Memory B cell (primary cell): ENCODE results near the gene CCT8.

ENCODE experiments used
- ATAC-seq: fragments of 150-1000 bp; cut with Tn5 transposase; 2 replicates; pipeline ENCODE4 v1.10.0; 2021; ENCODE audit warnings: low read depth, mild to moderate bottlenecking, moderate library complexity
- DNase-seq, 2 donors: peaks; one replicate each; pipeline ENCODE4 v3.0.0; 2022; ENCODE audit warnings: low spot score in 2 of 2
- H3K27ac Mint-ChIP-seq: one replicate; pipeline ENCODE4 v1.8.0; 2022; ENCODE audit warnings: mild to moderate bottlenecking, moderate library complexity, mixed read lengths
- H3K27me3 Mint-ChIP-seq: one replicate; pipeline ENCODE4 v1.8.0; 2022; ENCODE audit warnings: mixed read lengths
- H3K36me3 Mint-ChIP-seq: one replicate; pipeline ENCODE4 v1.8.0; 2022; ENCODE audit warnings: mild to moderate bottlenecking, mixed read lengths
- H3K4me1 Mint-ChIP-seq: one replicate; pipeline ENCODE4 v1.8.0; 2022; ENCODE audit warnings: mixed read lengths
- H3K4me3 Mint-ChIP-seq: one replicate; pipeline ENCODE4 v1.8.0; 2022; ENCODE audit warnings: mild to moderate bottlenecking, moderate library complexity, mixed read lengths
- H3K9me3 Mint-ChIP-seq: one replicate; pipeline ENCODE4 v1.8.0; 2022; ENCODE audit warnings: mixed read lengths

CCT8 gene, protein sequence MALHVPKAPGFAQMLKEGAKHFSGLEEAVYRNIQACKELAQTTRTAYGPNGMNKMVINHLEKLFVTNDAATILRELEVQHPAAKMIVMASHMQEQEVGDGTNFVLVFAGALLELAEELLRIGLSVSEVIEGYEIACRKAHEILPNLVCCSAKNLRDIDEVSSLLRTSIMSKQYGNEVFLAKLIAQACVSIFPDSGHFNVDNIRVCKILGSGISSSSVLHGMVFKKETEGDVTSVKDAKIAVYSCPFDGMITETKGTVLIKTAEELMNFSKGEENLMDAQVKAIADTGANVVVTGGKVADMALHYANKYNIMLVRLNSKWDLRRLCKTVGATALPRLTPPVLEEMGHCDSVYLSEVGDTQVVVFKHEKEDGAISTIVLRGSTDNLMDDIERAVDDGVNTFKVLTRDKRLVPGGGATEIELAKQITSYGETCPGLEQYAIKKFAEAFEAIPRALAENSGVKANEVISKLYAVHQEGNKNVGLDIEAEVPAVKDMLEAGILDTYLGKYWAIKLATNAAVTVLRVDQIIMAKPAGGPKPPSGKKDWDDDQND

DNA sequence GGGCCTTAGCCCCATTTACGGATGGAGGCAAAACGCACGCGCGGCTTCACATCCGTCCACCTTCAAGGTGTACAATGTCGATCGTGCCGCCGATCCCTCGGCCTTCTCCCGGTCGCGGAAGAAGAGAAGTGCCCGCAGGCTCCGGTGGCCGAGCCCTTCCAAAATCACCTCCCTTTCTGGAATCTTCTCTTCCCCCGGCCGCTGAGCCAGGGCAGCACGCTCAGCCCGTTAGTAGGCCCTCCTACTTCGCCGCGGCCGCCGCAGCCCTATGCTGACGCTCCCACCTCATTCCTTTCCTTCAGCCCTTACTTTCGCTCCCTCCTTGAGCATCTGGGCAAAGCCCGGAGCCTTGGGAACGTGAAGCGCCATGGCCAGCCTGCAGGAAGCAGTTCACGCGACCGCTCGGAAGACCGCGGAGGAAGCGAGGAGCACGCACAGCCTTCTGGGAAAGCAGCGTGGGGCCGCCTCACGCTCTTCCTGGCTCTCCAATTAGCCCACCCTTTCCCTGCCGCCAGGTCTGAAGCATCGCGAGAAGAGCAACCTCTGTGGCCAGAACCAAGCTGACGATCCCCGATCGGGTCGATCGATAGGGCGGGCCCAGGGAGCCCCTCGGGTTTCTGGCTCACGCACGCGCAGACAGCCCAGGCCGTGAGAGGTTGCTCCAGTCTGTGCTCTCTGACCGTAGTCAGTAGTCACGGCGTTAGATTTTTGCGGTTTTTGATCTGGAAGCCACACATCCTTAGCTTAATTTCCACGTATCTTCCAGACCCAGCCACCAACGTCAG, at the start of gene CCT8:
Gene CCT8, minus strand, starts transcription at position 427 of the 785 bp plus-strand sequence. Its CDS starts 58 bp downstream, at position 369.
- peaks cover 2% of the 10 kb centered on the region for H3K36me3 Mint-ChIP-seq
- peak within 1 kb of the TSS; percentile 99 for H3K4me3 Mint-ChIP-seq
- no peaks in the 10 kb centered on the region for H3K27me3 Mint-ChIP-seq
- H3K9me3 Mint-ChIP-seq = no peaks in the 10 kb centered on the region
- ATAC-seq (peak; percentile 88), DNase-seq (peak; percentile 93 to 97)
- peaks cover 21% of the 10 kb centered on the region for H3K4me1 Mint-ChIP-seq
- H3K27ac Mint-ChIP-seq = peak within 1 kb of the TSS; percentile 98

DNA sequence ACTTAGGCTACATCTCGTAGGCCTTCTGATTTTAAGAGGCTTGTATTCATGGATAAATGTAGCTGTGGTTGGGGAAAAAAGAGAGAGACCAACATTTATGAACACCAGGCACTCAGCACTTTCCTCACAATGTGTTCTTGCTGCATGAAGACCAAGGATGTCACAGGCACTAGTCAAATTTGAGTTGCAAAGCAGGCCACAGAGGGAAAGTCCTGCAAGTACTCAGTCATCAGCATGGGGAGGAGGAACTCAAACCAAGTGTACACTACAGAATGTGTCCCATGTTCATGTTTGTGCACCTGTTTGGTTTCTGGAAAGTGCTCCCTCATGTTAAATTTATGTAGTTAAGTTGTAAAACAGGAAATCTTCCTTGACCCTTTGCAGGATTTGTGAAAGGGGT, 48.3 kb upstream of the CCT8 start:
- Mint-ChIP-seq H3K27ac (peak overlapping the region; percentile 98), H3K4me3 (peak overlapping the region; percentile 89), H3K4me1 (peaks cover 55% of the 10 kb centered on the region), H3K27me3 (no peaks in the 10 kb centered on the region), H3K9me3 (no peaks in the 10 kb centered on the region), H3K36me3 (peaks cover 3% of the 10 kb centered on the region)
- ATAC-seq (peak; percentile 89), DNase-seq (peak; percentile 29 to 64)

DNA sequence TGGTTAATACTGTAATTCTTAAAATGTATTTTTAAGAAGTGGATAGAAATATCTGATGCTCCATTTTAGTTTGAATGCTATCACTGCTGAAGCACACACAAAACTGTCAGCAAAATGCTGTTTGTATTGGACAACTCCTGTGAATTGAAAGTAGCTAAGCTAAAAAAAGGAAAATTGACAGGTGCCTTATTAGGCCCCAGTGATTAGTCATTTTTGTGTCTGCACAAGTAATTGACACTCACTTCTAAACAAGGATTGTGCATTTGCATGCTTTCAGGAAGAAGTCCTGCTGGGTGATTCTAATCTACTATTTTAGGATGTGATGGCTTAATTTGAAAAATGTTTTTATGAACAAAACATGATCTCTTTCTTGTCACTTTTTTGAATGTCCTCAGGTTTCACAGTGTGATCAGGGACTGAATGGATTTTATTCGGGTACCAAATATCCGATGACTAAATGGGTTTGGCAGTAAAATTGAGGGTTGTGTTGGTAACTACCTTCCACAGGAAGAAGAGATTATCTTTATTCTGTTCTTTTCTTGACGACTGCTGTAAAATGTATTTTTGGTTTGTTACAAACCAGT, 44.0 kb upstream of the CCT8 start:
- DNase-seq = no peak
- peak overlapping the region; percentile 47 for H3K27ac Mint-ChIP-seq
- ATAC-seq = no peak
- peak overlapping the region; percentile 41 for H3K4me3 Mint-ChIP-seq
- H3K4me1 Mint-ChIP-seq = peaks cover 38% of the 10 kb centered on the region
- H3K27me3 Mint-ChIP-seq = no peaks in the 10 kb centered on the region
- H3K36me3 Mint-ChIP-seq = peaks cover 3% of the 10 kb centered on the region
- no peaks in the 10 kb centered on the region for H3K9me3 Mint-ChIP-seq

DNA sequence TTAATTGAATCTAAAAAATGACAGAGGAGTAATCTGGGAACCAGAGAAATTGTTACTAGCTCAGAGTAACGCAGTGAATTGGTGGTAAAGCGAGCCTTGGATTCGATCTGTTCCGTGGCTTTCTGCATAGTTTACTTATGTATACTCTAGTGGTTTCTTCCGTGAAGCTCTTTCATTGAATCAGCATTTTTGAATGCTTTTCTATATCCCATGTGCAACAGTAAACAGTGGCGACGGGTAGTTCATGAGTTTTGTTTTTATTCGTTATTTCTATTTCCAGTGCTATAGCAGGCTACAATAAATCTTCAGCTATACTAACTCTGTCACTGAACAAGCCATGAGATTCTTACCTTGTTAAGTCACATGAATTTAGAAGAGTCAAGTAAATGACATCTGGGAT, 42.5 kb upstream of the CCT8 start:
- Mint-ChIP-seq H3K27ac (no peak overlapping the region), H3K27me3 (no peaks in the 10 kb centered on the region), H3K9me3 (no peaks in the 10 kb centered on the region), H3K36me3 (peaks cover 4% of the 10 kb centered on the region), H3K4me3 (no peak overlapping the region), H3K4me1 (peaks cover 25% of the 10 kb centered on the region)
- ATAC-seq (no peak), DNase-seq (no peak)

DNA sequence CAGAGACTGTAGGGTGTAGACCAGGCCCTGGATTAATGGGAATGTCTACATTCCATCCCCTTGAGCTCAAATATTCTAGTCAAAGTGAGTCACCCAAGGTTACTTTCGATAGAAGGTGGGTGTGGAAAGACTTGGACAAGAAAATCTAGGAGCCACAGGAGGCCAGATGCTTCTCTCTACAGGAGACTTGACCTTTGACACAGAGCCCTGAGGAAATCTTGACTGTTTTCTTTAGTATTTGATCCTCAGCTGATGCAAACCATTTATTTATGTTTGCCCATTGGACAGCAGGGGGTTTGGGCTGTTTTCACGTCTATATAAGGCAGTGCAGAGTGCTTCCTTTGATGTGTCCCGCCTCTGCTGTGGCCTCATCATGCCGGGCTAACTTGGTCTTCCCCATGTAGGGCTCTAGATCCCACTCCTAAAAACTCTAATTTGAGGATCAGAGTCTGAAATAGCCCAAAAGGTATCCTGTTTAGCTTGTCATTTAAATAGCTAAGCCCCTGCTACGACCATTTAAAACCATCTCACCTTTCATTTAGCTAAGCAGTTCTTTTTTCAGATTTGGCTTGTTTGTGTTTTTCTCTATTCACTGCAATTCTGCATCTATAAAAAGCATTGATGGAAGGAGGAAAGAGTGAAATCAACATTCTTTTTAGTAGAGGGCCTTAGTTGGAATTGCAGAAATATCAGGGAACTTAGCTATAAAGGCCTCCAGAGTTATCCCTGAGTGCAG, 41.5 kb upstream of the CCT8 start:
- peaks cover 16% of the 10 kb centered on the region for H3K4me1 Mint-ChIP-seq
- H3K36me3 Mint-ChIP-seq = peaks cover 10% of the 10 kb centered on the region
- DNase-seq = no peak
- ATAC-seq = no peak
- no peak overlapping the region for H3K27ac Mint-ChIP-seq
- H3K27me3 Mint-ChIP-seq = no peaks in the 10 kb centered on the region
- H3K4me3 Mint-ChIP-seq = no peak overlapping the region
- no peaks in the 10 kb centered on the region for H3K9me3 Mint-ChIP-seq

DNA sequence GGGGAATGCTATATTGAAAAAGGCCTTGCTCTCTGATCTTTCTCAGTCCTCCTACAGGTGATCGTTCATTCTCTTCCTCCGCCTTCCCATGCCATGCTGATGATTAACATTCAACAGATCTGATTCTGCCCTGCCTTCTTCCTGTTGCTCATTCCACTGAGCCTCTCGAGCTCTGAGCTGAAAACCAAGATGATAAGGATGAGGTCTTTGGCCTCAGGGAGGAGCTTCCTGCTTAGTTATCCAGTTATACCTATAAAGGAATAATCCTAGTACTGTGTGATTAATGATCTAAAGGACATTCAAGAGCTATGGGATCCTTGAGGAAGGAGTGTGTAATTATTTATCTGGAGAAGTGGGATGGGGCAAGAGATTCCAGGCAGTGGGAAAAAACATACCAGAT, 31.8 kb upstream of the CCT8 start:
- H3K27ac Mint-ChIP-seq = peak overlapping the region; percentile 32
- no peaks in the 10 kb centered on the region for H3K4me1 Mint-ChIP-seq
- ATAC-seq (no peak), DNase-seq (no peak)
- H3K4me3 Mint-ChIP-seq = no peak overlapping the region
- H3K27me3 Mint-ChIP-seq = no peaks in the 10 kb centered on the region
- H3K36me3 Mint-ChIP-seq = peaks cover 9% of the 10 kb centered on the region
- no peaks in the 10 kb centered on the region for H3K9me3 Mint-ChIP-seq

DNA sequence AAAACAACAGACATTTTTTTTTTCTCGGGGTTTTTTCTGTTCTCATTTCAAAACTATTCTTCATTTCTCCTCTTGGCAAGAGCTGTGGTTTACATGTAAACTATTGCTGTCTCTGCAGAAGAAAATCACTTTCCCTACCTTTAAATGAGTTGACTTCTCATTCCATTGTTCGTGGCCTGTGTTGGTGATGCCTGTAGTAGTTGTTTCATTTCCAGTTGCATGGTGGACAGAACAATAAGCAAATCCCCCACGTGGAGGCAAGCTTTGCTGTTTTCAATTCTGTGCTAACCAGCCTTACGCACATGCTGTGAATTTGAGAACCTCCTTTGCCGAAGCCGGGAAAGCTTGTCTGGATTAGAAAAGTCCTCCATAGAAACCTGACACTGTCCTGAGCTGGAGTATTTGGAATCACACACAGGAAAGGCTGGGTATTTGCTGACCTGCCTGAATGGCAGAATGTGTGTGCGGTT, 30.8 kb upstream of the CCT8 start:
- no peak for ATAC-seq
- H3K4me3 Mint-ChIP-seq = no peak overlapping the region

DNA sequence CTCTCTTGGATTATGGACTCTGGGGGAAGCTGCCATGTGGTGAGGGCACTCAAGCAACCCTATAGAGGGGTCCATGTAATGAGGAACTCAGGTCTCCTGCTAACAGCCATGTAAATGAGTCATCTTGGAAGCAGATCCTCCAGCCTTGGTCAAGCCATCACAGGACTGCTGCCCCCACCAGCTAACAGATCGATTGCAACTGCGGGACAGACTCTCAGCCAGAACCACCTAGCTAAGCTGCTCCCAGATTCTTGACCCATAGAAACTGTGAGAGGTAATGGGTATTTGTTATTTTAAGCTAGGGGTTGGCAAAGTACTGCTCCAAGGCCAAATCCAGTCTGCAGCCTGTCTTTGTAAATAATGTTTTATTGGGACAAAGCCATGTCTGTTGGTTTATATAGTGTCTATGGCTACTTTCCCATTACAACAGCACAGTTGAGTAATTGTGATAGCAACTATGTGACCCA, 29.4 kb upstream of the CCT8 start:
- ATAC-seq (no peak), DNase-seq (no peak)
- H3K4me1 Mint-ChIP-seq = peaks cover 2% of the 10 kb centered on the region
- H3K36me3 Mint-ChIP-seq = peaks cover 11% of the 10 kb centered on the region
- H3K9me3 Mint-ChIP-seq = no peaks in the 10 kb centered on the region
- H3K27ac Mint-ChIP-seq = no peak overlapping the region
- H3K27me3 Mint-ChIP-seq = no peaks in the 10 kb centered on the region
- H3K4me3 Mint-ChIP-seq = no peak overlapping the region

More for the DNA sequence above, 30.8 kb upstream of the CCT8 start:
- no peaks in the 10 kb centered on the region for H3K9me3 Mint-ChIP-seq
- H3K27me3 Mint-ChIP-seq = no peaks in the 10 kb centered on the region
- H3K36me3 Mint-ChIP-seq = peaks cover 9% of the 10 kb centered on the region
- H3K27ac Mint-ChIP-seq = no peak overlapping the region
- peaks cover 2% of the 10 kb centered on the region for H3K4me1 Mint-ChIP-seq
- no peak for DNase-seq

DNA sequence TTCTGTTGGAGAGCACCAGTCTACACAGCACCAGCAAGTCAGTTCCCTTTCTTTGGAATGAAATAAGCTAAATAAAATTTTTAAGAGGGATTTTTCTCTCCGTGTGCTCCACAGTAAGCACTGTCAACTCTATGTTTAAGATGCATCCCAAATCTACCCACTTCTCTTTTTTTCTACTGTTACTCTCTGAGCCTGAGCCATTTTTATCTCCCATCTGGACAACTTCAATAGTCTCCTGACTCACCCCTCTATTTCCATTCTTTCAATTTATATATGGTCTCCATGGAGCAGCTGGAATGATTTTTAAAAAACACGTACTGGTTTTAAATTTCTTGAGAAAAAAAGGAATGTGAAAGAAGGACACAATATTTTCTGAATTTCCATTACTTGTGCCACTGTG, 24.7 kb upstream of the CCT8 start:
- Mint-ChIP-seq H3K4me3 (no peak overlapping the region), H3K27ac (no peak overlapping the region), H3K36me3 (peaks cover 9% of the 10 kb centered on the region), H3K4me1 (peaks cover 2% of the 10 kb centered on the region), H3K27me3 (no peaks in the 10 kb centered on the region), H3K9me3 (no peaks in the 10 kb centered on the region)
- ATAC-seq = no peak
- DNase-seq = no peak

DNA sequence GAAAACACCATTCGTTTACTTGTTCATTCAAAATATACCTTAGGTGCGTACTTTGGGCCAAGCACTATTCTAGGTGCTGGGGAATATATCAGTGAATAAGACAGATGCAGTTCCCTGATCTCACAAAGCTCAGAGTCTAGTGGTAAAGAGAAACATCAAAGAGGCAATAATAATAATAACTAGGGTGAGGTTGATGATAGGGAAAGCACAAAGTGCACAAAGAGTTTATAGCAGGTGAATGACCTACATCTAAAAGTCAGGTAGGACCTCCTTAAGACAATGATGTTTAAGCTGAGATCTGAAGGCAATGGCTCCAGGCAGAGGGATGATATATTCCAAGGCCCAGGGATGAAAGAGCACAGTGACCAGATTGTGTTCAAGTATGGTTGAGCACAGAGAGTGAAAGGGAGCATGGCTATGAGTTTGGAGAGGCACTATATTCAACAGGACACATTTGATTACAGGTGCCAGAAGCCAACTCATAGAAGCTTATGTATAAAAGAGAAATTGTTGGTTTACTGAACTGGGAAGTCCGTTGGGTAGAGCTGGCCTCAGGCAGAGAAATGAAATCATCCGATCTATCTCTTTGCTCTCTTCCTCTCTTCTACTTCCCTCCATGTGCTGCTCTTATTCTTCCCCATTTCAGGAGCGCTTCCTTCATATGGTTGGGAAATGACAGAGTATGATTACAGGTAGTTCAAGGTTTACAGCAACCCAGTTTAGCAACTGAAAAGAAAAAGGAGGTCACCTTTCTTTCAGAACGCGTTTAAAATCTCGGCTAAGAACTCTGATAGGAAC, 23.0 kb upstream of the CCT8 start:
- Mint-ChIP-seq H3K27me3 (no peaks in the 10 kb centered on the region), H3K36me3 (peaks cover 18% of the 10 kb centered on the region), H3K4me3 (no peak overlapping the region), H3K4me1 (peaks cover 2% of the 10 kb centered on the region), H3K9me3 (no peaks in the 10 kb centered on the region), H3K27ac (peak overlapping the region; percentile 65)
- ATAC-seq (no peak), DNase-seq (no peak)

DNA sequence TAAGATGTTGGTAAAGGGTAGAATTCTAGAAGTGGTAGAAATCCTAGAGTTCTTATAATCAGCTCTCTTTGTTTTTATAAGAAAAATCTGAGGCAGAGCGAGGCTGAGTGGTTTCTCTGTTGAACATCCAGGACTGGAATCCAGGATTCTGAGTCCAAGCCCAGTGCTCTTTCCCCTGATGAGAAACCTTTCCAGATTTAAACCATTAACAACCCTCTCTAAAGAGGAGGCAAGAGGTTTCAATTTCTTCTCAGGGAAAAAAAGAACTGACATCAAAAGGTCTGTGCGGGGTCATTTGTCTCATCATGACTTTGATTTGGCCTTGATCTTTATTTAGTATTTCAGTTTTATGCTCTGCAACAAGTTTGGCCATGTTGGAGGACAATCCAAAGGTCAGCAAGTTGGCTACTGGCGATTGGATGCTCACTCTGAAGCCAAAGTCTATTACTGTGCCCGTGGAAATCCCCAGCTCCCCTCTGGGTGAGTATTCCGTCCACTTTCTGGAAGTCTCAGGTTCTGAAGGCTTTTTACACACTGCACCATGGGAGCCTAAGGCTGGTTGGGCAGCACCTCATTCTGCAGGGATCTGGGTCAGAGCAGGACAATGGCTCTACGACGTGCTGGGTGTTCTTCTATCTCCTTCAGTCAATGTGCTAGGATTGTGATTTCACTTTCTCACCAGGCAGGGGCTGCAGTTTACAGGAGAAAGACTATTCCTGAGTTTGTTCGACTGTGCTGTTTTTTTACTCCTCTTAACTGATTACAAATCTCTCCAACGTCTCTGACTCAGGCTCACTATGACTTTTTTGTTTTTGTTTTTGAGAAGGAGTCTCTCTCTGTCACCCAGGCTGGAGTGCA, 18.9 kb upstream of the CCT8 start:
- Mint-ChIP-seq H3K4me1 (peaks cover 6% of the 10 kb centered on the region), H3K9me3 (no peaks in the 10 kb centered on the region), H3K4me3 (no peak overlapping the region), H3K27me3 (no peaks in the 10 kb centered on the region), H3K27ac (no peak overlapping the region), H3K36me3 (peaks cover 14% of the 10 kb centered on the region)
- no peak for ATAC-seq
- DNase-seq = no peak

DNA sequence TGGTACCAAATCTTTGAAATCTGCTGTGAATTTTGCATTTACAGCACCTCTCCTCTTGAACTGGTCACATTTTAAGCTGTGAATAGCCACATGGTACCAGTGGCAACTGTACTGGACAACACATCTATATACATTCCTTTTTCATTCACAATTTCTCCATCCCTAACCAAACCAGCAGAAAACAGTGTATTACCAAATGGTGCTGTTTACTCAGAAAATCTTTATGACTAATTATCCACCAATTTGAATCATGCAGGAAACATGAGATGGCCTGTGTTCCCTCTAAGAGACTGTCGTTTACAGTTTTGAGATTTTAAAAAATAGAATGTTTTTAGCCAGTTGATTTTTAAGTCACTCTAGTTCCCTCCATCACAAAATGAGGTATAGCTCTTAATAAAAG, 17.6 kb upstream of the CCT8 start:
- H3K9me3 Mint-ChIP-seq = no peaks in the 10 kb centered on the region
- no peaks in the 10 kb centered on the region for H3K27me3 Mint-ChIP-seq
- H3K27ac Mint-ChIP-seq = no peak overlapping the region
- no peak for ATAC-seq
- peaks cover 15% of the 10 kb centered on the region for H3K36me3 Mint-ChIP-seq
- H3K4me3 Mint-ChIP-seq = no peak overlapping the region
- peaks cover 6% of the 10 kb centered on the region for H3K4me1 Mint-ChIP-seq
- DNase-seq = no peak
